GM12892 (cell line): ENCODE measurements around the gene POLR2H.

Experiments
- POLR2A ChIP-seq: IDR thresholded peaks from 2 replicates; pipeline ENCODE4 v1.6.1; 2011; ENCODE audit warnings: low read depth, low read length, control low read depth
- POLR2AphosphoS5 ChIP-seq: IDR thresholded peaks from 2 replicates; pipeline ENCODE4 v1.6.1; 2011; ENCODE audit warnings: low read depth, low read length, control low read depth
- TAF1 ChIP-seq: IDR thresholded peaks from 2 replicates; pipeline ENCODE4 v1.6.1; 2011; ENCODE audit warnings: low read depth, mild to moderate bottlenecking, control low read depth, low read length, borderline replicate concordance

GRCh38 chr3:184354754-184355153 lies 6.8 kb upstream of the POLR2H start:
- TF ChIP-seq TAF1 (no peak), POLR2AphosphoS5 (no peak), POLR2A (no peak)
